ENCODE results near the gene SETD2. TPM values are rescaled to one million over a fixed set of nuclear protein-coding genes. Genes with fewer than 3 reads are reported as not detected.

The SETD2 gene
- total and polyA plus RNA-seq, 2 of the 8 experiments (the other 6 are each of a cell fraction or from before 2014, with no cell fraction given): 15.7 to 46.3 TPM

DNA sequence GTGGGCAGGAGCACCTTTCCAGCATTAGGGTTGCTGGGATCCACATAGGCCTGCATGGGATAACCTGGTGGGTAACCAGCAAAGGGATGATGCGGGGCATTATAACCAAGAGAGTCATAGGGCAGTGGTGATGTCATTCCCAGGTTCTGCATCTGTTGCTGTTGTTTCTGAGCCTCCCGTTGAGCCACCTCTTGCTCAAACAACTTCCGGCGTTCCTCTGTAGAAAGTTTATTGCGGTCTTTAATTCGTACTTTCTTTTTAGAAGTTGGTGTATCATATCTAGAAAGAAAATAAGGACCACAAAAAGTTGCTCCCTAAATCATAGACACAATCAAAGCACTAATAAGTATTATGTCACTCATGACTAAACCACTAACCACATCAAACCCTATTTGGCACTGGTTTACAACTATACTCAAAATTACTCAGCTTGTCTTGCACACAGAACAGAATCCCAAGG is 106.7 kb downstream of the SETD2 start:
- FAIRE-seq (no peak), DNase-seq (ENCODE audit: low read depth in 1 of 2, low spot score in 2 of 2) (no peak)
- no peak overlapping the region for H3K9ac ChIP-seq (replicated peaks in 1 of 4; ENCODE audit: extremely low read depth in 1 of 4, low read depth in 3 of 4, low read length in 3 of 4)
- H4K8ac ChIP-seq (ENCODE audit: extremely low read depth, insufficient read depth, low read length): no peak overlapping the region
- peaks cover 0 to 1% of the 10 kb centered on the region in 2 experiments for H4K20me1 ChIP-seq (replicated peaks in 1 of 2; ENCODE audit: control insufficient read depth in 1 of 2, insufficient read depth in 2 of 2, low read length in 2 of 2)
- H3K4me3 ChIP-seq (ENCODE audit: extremely low read depth in 1 of 4, insufficient read depth in 2 of 4, low read depth in 3 of 4, low read length in 4 of 4): no peak overlapping the region
- TF ChIP-seq BACH1 (IDR thresholded peaks at IDR 0.05; ENCODE audit: low read length): no peak
- no peak for TF ChIP-seq POU5F1 (IDR thresholded peaks at IDR 0.05; ENCODE audit: low read depth, low read length)
- no peak for TF ChIP-seq CHD2 (IDR thresholded peaks at IDR 0.05; ENCODE audit: low read length)
- no peak for TF ChIP-seq CEBPB (IDR thresholded peaks at IDR 0.05; ENCODE audit: low read depth, low read length)
- no peak for TF ChIP-seq GTF2F1 (IDR thresholded peaks at IDR 0.05; ENCODE audit: borderline replicate concordance, low read depth, low read length)
- TF ChIP-seq FOSL1 (IDR thresholded peaks at IDR 0.05; ENCODE audit: insufficient read depth, low read depth, low read length): no peak
- ChIA-PET POLR2A (ENCODE audit: partially characterized antibody) (no interaction called here), CTCF (ENCODE audit: partially characterized antibody) (no interaction called here)
- H2AK5ac ChIP-seq (ENCODE audit: low read depth, low read length): no peak overlapping the region
- H3K27me3 ChIP-seq (replicated peaks in 1 of 4; ENCODE audit: control insufficient read depth in 3 of 4, extremely low read depth in 1 of 4, insufficient read depth in 3 of 4, low read length in 3 of 4): no peaks in the 10 kb centered on the region
- no peaks in the 10 kb centered on the region for H3K9me3 ChIP-seq (ENCODE audit: insufficient read depth in 2 of 2, low read depth in 1 of 2, low read length in 1 of 2)
- no peak overlapping the region for H2BK12ac ChIP-seq (ENCODE audit: low read depth, low read length)
- no peaks in the 10 kb centered on the region for H3K23me2 ChIP-seq (ENCODE audit: low read depth, low read length)
- no peak overlapping the region for H2BK120ac ChIP-seq (replicated peaks; ENCODE audit: low read depth, low read length)
- H3K4ac ChIP-seq (replicated peaks; ENCODE audit: insufficient read length, low read depth, low read length): no peak overlapping the region
- H3K18ac ChIP-seq (ENCODE audit: extremely low read depth, low read length): no peak overlapping the region
- H3K27ac ChIP-seq (ENCODE audit: low read depth, low read length): no peak overlapping the region
- no peak overlapping the region for H3K14ac ChIP-seq (ENCODE audit: insufficient read length)
- H3K4me1 ChIP-seq (replicated peaks in 1 of 4; ENCODE audit: control insufficient read depth in 3 of 4, insufficient read depth in 4 of 4, low read length in 3 of 4): no peaks in the 10 kb centered on the region
- H3K56ac ChIP-seq (replicated peaks; ENCODE audit: insufficient read length, low read depth, low read length): no peak overlapping the region
- H2BK15ac ChIP-seq (ENCODE audit: low read length): no peak overlapping the region
- WGBS, 2 experiments (ENCODE audit: extremely low coverage in 1 of 2, insufficient coverage in 1 of 2, insufficient read length in 1 of 2, insufficient replicate concordance in 2 of 2, low coverage in 1 of 2, low lambda C conversion rate in 2 of 2, missing lambda C conversion rate in 1 of 2): 92% methylated on average over 6 of the region's 6 CpGs; no CpG with 5 or more reads in 1 of the 2 experiments
- peaks cover 0 to 8% of the 10 kb centered on the region in 2 experiments; a peak in 1 of 4 replicates for H3K79me2 ChIP-seq (ENCODE audit: control insufficient read depth in 1 of 2, insufficient read depth in 2 of 2, low read length in 2 of 2)
- no peak overlapping the region for H2BK20ac ChIP-seq (ENCODE audit: low read length)
- H2BK5ac ChIP-seq (ENCODE audit: low read depth, low read length): no peak overlapping the region
- no peak overlapping the region for H4K91ac ChIP-seq (replicated peaks; ENCODE audit: insufficient read length, low read length)
- no peak overlapping the region for H2AFZ ChIP-seq (ENCODE audit: low read length)
- H3K36me3 ChIP-seq (ENCODE audit: control insufficient read depth in 2 of 4, insufficient read depth in 4 of 4, low read length in 3 of 4): peaks cover 3 to 24% (median 6%) of the 10 kb centered on the region in 4 experiments; a peak in 5 of 8 replicates
- H3K79me1 ChIP-seq (ENCODE audit: low read depth, low read length): no peaks in the 10 kb centered on the region; the same call in none of the 2 replicates
- H3K23ac ChIP-seq (ENCODE audit: insufficient read length): no peak overlapping the region
- no peak overlapping the region for H3K4me2 ChIP-seq (ENCODE audit: insufficient read depth in 1 of 2, low read depth in 2 of 2, low read length in 2 of 2)
- no peak overlapping the region for H4K5ac ChIP-seq (ENCODE audit: insufficient read length, low read depth, low read length)

Data from H1 (cell line).